Lower lobe of right lung (tissue), 2 donors: ENCODE results near the gene MYO5B. TPM values are rescaled to one million over a fixed set of nuclear protein-coding genes. Genes with fewer than 3 reads are reported as not detected.
"Not testable (repeated sequence)": the region's sequence is repeated elsewhere in the genome, so short reads cannot be mapped to it uniquely, and the experiment has no call there.

ENCODE experiments used
- ATAC-seq, 2 donors: fragments of 200-7000 bp; cut with Tn5 transposase; one replicate each; pipeline ENCODE4 v1.9.1; 2020 to 2022; ENCODE audit warnings: mild to moderate bottlenecking in 2 of 2, moderate library complexity in 2 of 2
- DNase-seq: peaks from one replicate; pipeline ENCODE4 v3.0.0-alpha.2; 2020
- H3K27ac ChIP-seq: fragments of 200-600 bp; one replicate; pipeline ENCODE4 v1.8.0; 2022
- H3K27me3 ChIP-seq: fragments of 200-600 bp; one replicate; pipeline ENCODE4 v1.8.0; 2022; ENCODE audit warnings: low read depth
- H3K36me3 ChIP-seq: fragments of 200-600 bp; one replicate; pipeline ENCODE4 v1.8.0; 2022; ENCODE audit warnings: mild to moderate bottlenecking
- H3K4me1 ChIP-seq: fragments of 200-600 bp; one replicate; pipeline ENCODE4 v1.8.0; 2022
- H3K4me3 ChIP-seq: fragments of 200-600 bp; one replicate; pipeline ENCODE4 v1.8.0; 2022; ENCODE audit warnings: mild to moderate bottlenecking
- H3K9me3 ChIP-seq: fragments of 200-600 bp; one replicate; pipeline ENCODE4 v1.8.0; 2022
- CTCF ChIP-seq: fragments of 200-600 bp; IDR thresholded peaks from one replicate; pipeline ENCODE4 v1.8.0; 2022; ENCODE audit warnings: antibody characterized with exemption, mild to moderate bottlenecking
- intact Hi-C: fragments of 100-400 bp; cut with DNase I; formaldehyde crosslinking; loops from one replicate; pipeline ENCODE4 v1.11.0; 2022
- microRNA-seq: library from miRNA; unstranded; fragments of <30 nt; microRNA quantifications from one replicate; pipeline ENCODE4 v1.2.0, GENCODE V29; 2020; ENCODE audit warnings: borderline number of aligned reads
- total RNA-seq: library from RNA; stranded (reverse); fragmentation: NEBNext Ultra II Directional; extraction: Animal tissue kit (Norgen Biotek cat#: 25700); gene quantifications from one replicate; pipeline ENCODE4 v1.2.1, GENCODE V29; 2021
- donor health status: DM: no; HTN: yes; CAD: no; lungs with severe emphysema.

MYO5B gene
- total RNA-seq, 1 donor from 2014 or later, result 23.3 TPM

- Histone ChIP-seq H3K27me3 (no peaks in the 10 kb centered on the region), H3K9me3 (no peaks in the 10 kb centered on the region), H3K27ac (no peak overlapping the region), H3K36me3 (peaks cover 91% of the 10 kb centered on the region), H3K4me1 (no peaks in the 10 kb centered on the region), H3K4me3 (no peak overlapping the region)
- ATAC-seq, result no peak
- intact Hi-C loops, result no loop called here
- TF ChIP-seq CTCF, result peak; percentile 27
- no peak for DNase-seq
Observed at GRCh38 chr18:49784427-49785185, 410.3 kb downstream of the MYO5B start.

GRCh38 chr18:49783631-49784030 is 411.3 kb downstream of the MYO5B start:
- H3K27me3 ChIP-seq, ATAC-seq, intact Hi-C loops, H3K4me3 ChIP-seq, DNase-seq, H3K27ac ChIP-seq, H3K4me1 ChIP-seq, H3K9me3 ChIP-seq: not testable (repeated sequence)
- H3K36me3 ChIP-seq, result peaks cover 91% of the 10 kb centered on the region

- Histone ChIP-seq H3K9me3 (no peaks in the 10 kb centered on the region), H3K4me1 (no peaks in the 10 kb centered on the region), H3K4me3 (no peak overlapping the region), H3K36me3 (peaks cover 48% of the 10 kb centered on the region), H3K27me3 (no peaks in the 10 kb centered on the region), H3K27ac (no peak overlapping the region)
- ATAC-seq (no peak), DNase-seq (no peak)
- no peak for TF ChIP-seq CTCF
- intact Hi-C loops, result no loop called here
Observed at GRCh38 chr18:49778826-49779465, 416.0 kb downstream of the MYO5B start.

Small RNA genes lying within 50 kb of the gene (microRNA-seq; reads per million reads assigned to microRNA genes)
- gene MIR4320, result not detected

Other genes starting within 250 kb of the MYO5B start
- gene CFAP53, start 71.3 kb upstream of the MYO5B start, total RNA-seq, result 3.7 TPM
- gene MBD1, start 86.4 kb upstream of the MYO5B start, total RNA-seq, result 64.1 TPM
- gene CXXC1, start 92.5 kb upstream of the MYO5B start, total RNA-seq, result 60.2 TPM
- gene SKA1, start 179.9 kb upstream of the MYO5B start, total RNA-seq, result 1.2 TPM